Colonic mucosa (tissue), 4 donors: ENCODE measurements around the gene LTV1. TPM values are rescaled to one million over a fixed set of nuclear protein-coding genes. Genes with fewer than 3 reads are reported as not detected.
A peak's percentile ranks its signal among the peaks of the same experiment; 100 is the strongest.

Experiments
- DNase-seq: peaks from one replicate; pipeline ENCODE4 v3.0.0-alpha.2; 2020
- H3K27ac ChIP-seq: fragments of 200-600 bp; one replicate; pipeline ENCODE4 v1.8.0; 2021
- H3K27me3 ChIP-seq: fragments of 200-600 bp; one replicate; pipeline ENCODE4 v1.8.0; 2021
- H3K36me3 ChIP-seq: fragments of 200-600 bp; one replicate; pipeline ENCODE4 v1.8.0; 2021
- H3K4me1 ChIP-seq: fragments of 200-600 bp; one replicate; pipeline ENCODE4 v1.8.0; 2021; ENCODE audit warnings: mild to moderate bottlenecking
- H3K4me3 ChIP-seq: fragments of 200-600 bp; one replicate; pipeline ENCODE4 v1.8.0; 2021
- H3K9ac ChIP-seq, 2 donors: one replicate each; pipeline ENCODE4 v1.7.0; 2013; ENCODE audit warnings: control low read depth in 2 of 2, low read depth in 2 of 2, low read length in 2 of 2
- H3K9me3 ChIP-seq: fragments of 200-600 bp; one replicate; pipeline ENCODE4 v1.8.0; 2021
- CTCF ChIP-seq: fragments of 200-600 bp; IDR thresholded peaks from one replicate; pipeline ENCODE4 v1.8.0; 2022; ENCODE audit warnings: antibody characterized with exemption, mild to moderate bottlenecking
- intact Hi-C: fragments of 100-400 bp; cut with DNase I; formaldehyde crosslinking; loops from one replicate; pipeline ENCODE4 v1.14.1; 2022
- total RNA-seq, 2 donors: library from RNA; stranded (reverse); fragmentation: NEBNext Ultra II Directional in 1 of 2; extraction: Animal tissue kit (Norgen Biotek cat#: 25700) in 1 of 2; gene quantifications; one replicate each; pipeline ENCODE4 v1.2.1, GENCODE V29; 2021
- donor health status: healthy.
- donor health status: DM: no; HTN: no; CAD: no.
- donor health status: DM: no; HTN: no; CAD: no.

The LTV1 gene
- total RNA-seq, 2 donors from 2014 or later: 11.0 to 17.4 TPM

- H3K9me3 ChIP-seq: no peaks in the 10 kb centered on the region
- H3K27me3 ChIP-seq: no peaks in the 10 kb centered on the region
- H3K4me3 ChIP-seq: no peak overlapping the region
- TF ChIP-seq CTCF: no peak
- no peak for DNase-seq
- intact Hi-C loops: no loop called here
- no peaks in the 10 kb centered on the region for H3K4me1 ChIP-seq
- H3K9ac ChIP-seq: no peak overlapping the region
- H3K27ac ChIP-seq: no peak overlapping the region
- no peaks in the 10 kb centered on the region for H3K36me3 ChIP-seq
Measured at GRCh38 chr6:143821359-143821758, 21.8 kb upstream of the LTV1 start.

- Histone ChIP-seq H3K36me3 (no peaks in the 10 kb centered on the region), H3K4me1 (no peaks in the 10 kb centered on the region), H3K27me3 (no peaks in the 10 kb centered on the region), H3K9ac (no peak overlapping the region), H3K4me3 (no peak overlapping the region), H3K27ac (no peak overlapping the region), H3K9me3 (no peaks in the 10 kb centered on the region)
- no peak for DNase-seq
- no peak for TF ChIP-seq CTCF
- intact Hi-C loops: no loop called here
Measured at GRCh38 chr6:143822584-143823024, 20.5 kb upstream of the LTV1 start.

- no peaks in the 10 kb centered on the region for H3K27me3 ChIP-seq
- TF ChIP-seq CTCF: no peak
- no peaks in the 10 kb centered on the region for H3K9me3 ChIP-seq
- intact Hi-C loops: no loop called here
- H3K4me3 ChIP-seq: no peak overlapping the region
- H3K36me3 ChIP-seq: no peaks in the 10 kb centered on the region
- no peak overlapping the region for H3K27ac ChIP-seq
- DNase-seq: no peak
- H3K4me1 ChIP-seq: no peaks in the 10 kb centered on the region
- H3K9ac ChIP-seq: no peak overlapping the region
Measured at GRCh38 chr6:143823548-143823947, 19.6 kb upstream of the LTV1 start.

- Histone ChIP-seq H3K9me3 (no peaks in the 10 kb centered on the region), H3K27ac (no peak overlapping the region), H3K4me3 (no peak overlapping the region), H3K4me1 (no peaks in the 10 kb centered on the region), H3K36me3 (no peaks in the 10 kb centered on the region), H3K27me3 (no peaks in the 10 kb centered on the region), H3K9ac (no peak overlapping the region)
- DNase-seq: no peak
- TF ChIP-seq CTCF: no peak
- intact Hi-C loops: no loop called here
Measured at GRCh38 chr6:143828572-143828971, 14.6 kb upstream of the LTV1 start.

- no peaks in the 10 kb centered on the region for H3K36me3 ChIP-seq
- no peaks in the 10 kb centered on the region for H3K9me3 ChIP-seq
- intact Hi-C loops: no loop called here
- no peak for DNase-seq
- H3K27ac ChIP-seq: no peak overlapping the region
- H3K4me3 ChIP-seq: no peak overlapping the region
- no peaks in the 10 kb centered on the region for H3K4me1 ChIP-seq
- no peak for TF ChIP-seq CTCF
- H3K27me3 ChIP-seq: no peaks in the 10 kb centered on the region
- no peak overlapping the region for H3K9ac ChIP-seq
Measured at GRCh38 chr6:143836150-143836549, 7.0 kb upstream of the LTV1 start.

- intact Hi-C loops: no loop called here
- H3K9me3 ChIP-seq: no peaks in the 10 kb centered on the region
- no peak overlapping the region for H3K9ac ChIP-seq
- no peaks in the 10 kb centered on the region for H3K36me3 ChIP-seq
- H3K4me1 ChIP-seq: no peaks in the 10 kb centered on the region
- no peak for TF ChIP-seq CTCF
- H3K27ac ChIP-seq: no peak overlapping the region
- no peak overlapping the region for H3K4me3 ChIP-seq
- peak; percentile 61 for DNase-seq
- no peaks in the 10 kb centered on the region for H3K27me3 ChIP-seq
Measured at GRCh38 chr6:143838395-143838794, 4.7 kb upstream of the LTV1 start.
